ENCODE measurements around the gene SERPINA12.
A peak's percentile ranks its signal among the peaks of the same experiment; 100 is the strongest.
"Not testable (repeated sequence)": the region's sequence is repeated elsewhere in the genome, so short reads cannot be mapped to it uniquely, and the experiment has no call there.

Gene SERPINA12

GRCh38 chr14:94491511-94491910, 17.8 kb downstream of the SERPINA12 start:
- DNase-seq (ENCODE audit: low read depth): no peak

- no peak for DNase-seq (ENCODE audit: low read depth)
Observed at GRCh38 chr14:94489336-94489735, 19.9 kb downstream of the SERPINA12 start.

DNA sequence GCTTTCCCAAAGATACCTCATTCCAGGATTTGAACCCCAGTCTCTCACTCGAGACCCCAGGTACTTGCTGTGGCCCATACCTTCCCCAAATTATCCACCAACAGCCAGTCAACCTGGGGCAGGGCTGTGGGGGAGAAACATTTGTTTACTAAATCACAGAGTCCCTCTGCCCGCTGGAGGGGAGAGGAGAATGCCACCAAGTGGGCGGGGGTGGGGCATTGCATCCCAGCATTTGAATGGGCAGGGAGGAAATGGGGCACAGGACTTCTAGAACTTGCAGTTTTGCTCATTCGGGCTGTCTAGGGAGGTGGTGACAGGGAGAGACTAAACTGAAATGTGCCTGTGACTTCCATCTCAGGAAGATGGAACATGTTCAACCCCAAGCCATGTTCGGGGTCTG, 22.4 kb downstream of the SERPINA12 start:
- DNase-seq (ENCODE audit: low read depth): no peak

- peak; percentile 24 for DNase-seq (ENCODE audit: low read depth)
Observed at GRCh38 chr14:94485944-94486841, 23.1 kb downstream of the SERPINA12 start.

DNA sequence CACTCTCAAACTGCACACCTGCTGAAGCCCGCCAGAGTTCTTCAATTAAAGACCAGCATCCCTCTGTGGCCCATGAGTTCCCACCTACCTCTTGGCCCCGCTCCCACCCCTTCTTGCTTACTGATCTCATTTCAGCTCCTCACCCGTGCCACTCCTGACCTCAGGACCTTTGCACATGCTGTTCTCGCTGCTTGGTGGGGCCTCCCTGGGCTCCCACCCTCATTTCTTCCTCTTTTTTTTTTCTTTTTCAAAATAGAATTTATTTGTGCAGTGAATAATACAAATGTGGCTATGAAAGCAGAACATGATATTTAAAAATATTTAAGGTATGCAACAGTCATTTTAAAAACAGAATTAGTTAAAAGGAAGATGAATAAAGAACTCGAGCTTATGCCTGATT, 24.8 kb downstream of the SERPINA12 start:
- no peak for DNase-seq (ENCODE audit: low read depth)

DNA sequence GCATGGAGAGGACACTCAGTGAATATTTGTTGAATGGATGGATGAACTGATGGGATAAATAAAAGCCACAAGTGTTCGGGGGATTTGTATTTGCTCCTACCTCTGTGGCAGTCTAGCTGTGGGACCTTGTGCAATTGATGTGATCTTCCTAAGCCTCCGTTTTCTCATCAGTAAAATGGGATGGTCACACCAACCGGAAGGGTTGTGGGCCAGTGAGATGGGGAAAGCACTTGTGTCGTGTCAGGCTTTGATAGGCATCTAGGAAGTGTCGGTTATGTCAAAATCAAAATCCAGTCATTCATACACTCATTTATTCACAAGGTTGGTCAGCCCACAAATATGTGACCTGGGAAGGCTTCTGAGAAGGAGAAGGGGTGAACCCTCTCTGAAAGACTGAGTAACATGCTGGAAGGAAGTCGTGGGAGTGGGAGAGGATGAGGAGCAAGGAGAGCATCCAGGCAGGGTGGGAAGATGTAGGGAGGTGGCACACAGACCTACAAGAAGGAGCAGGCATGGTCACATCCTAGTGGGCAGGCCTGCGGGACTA, 25.5 kb downstream of the SERPINA12 start:
- no peak for DNase-seq (ENCODE audit: low read depth)

- DNase-seq (ENCODE audit: low read depth): no peak
Observed at GRCh38 chr14:94483071-94483451, 26.2 kb downstream of the SERPINA12 start.

- not testable (repeated sequence) for DNase-seq (ENCODE audit: low read depth)
Observed at GRCh38 chr14:94482132-94483070, 26.9 kb downstream of the SERPINA12 start.

DNA sequence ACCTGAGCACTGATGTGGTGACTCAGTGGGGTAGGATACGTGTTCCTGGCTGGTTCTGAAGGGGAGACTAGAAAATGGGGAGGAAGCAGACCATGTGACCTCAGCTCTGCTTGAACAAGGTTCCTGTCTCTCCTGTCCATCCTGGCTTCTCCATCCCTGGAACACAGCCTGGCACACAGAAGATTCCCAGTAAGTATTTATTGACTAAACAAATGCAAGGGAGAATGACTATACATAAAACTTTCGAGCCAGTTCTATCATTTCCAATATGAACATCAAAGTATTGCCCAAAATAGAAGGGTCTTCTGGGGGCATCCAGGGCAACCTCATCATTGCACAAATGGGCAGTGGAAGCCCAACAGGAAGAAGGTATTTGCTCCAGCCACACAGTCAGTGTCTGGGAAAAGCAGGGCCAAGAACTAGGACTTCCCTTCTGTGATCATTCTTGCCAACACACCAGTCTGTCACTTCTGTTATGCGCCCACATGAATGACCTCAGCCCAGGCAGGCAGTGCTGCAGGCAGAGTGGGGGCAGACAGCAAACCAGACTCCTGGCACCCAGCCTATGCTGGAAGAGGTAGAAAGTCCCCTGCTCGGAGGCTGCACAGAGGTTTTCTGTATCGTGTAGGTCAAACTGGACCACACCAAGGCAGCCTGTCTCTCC, 27.7 kb downstream of the SERPINA12 start:
- no peak for DNase-seq (ENCODE audit: low read depth)

- no peak for DNase-seq (ENCODE audit: low read depth)
Observed at GRCh38 chr14:94480809-94481208, 28.5 kb downstream of the SERPINA12 start.

- DNase-seq (ENCODE audit: low read depth): no peak
Observed at GRCh38 chr14:94478420-94478819, 30.8 kb downstream of the SERPINA12 start.

DNA sequence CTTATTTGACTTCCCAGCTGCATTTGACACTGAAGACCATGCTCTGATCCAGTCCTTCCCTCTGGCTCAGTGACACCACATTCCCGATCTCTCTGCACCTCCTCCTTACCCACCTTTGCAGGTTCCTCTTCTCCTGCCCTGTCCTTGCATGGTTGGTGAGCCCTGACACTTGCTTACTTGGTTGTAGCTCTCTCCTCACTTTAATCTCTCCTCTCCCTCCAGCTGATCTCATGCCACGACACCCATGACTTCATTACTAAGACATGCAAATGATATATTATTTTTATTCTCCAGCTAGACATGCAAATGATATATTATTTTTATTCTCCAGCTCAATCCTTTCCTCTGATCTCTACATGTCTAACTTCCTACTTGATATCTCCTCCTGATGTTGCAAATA, 33.2 kb downstream of the SERPINA12 start, which contains the start of gene SERPINA9:
Gene SERPINA9, minus strand, starts transcription at position 175 of the 400 bp plus-strand sequence. CDS start 6,357 bp downstream, outside the sequence.
- DNase-seq (ENCODE audit: low read depth): no peak

DNA sequence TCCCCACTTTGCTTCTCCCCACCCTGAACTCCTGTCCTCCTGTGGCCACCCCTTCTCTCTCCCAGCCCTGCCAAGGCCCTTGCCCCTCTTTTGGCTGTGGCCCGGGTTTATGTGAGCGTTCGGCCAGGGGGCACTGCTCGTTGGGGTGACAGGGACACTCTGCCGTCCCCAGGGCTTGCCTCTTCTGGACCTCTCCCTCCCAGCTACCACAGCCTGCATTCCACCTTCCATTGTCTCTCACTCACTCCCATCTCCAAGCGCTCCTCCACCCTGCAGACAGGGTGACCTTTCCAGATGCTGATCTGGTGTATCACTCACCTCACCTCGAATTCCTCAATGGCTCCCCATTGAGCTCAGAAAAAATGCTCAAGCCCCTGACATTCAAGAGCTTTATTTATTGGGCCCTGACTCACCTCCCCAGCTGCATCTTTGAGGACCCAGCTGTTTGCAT, 34.7 kb downstream of the SERPINA12 start:
- DNase-seq (ENCODE audit: low read depth): no peak

- no peak for DNase-seq (ENCODE audit: low read depth)
Observed at GRCh38 chr14:94473666-94474410, 35.4 kb downstream of the SERPINA12 start.

DNA sequence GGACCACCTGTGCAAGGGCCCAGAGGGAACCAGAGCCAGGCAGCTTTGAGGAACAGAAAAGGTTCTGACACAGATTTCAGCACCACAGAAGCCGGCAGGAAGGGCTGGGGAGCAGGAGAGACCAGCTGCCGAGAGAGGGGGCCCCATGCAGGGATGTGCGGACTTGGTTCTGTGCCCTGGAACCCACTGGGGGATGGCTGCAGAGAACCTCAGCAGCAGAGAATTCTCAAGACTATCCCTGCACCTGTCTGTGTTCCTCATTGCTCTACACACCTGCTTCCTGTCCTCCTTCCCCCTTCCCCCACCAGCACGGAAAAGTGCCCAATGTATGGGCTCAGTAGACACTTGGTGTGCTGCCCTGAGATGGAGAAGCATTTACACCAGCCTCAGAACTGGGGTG, 36.4 kb downstream of the SERPINA12 start:
- DNase-seq (ENCODE audit: low read depth): no peak

GRCh38 chr14:94471045-94471444, 38.2 kb downstream of the SERPINA12 start:
- DNase-seq (ENCODE audit: low read depth): no peak

DNA sequence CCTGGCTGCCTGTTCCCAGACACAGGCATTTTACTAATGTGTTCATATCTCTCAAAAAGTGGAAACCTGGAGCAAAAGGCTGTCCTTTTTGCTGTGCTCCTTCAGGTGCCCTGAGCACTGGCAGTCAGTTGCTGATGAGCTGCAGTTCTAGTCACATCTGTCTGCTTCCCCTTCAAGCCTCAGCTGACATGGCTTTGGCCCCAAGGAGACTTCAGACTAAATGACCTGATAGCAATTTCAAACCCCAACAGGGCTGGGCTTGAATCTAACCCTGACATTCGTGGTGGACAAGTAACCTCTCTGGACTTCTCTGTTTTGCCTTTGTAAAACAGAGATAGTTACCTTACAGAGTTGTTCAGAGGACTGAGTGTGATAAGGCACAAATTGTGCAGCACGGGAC, 39.0 kb downstream of the SERPINA12 start:
- no peak for DNase-seq (ENCODE audit: low read depth)

- no peak for DNase-seq (ENCODE audit: low read depth)
Observed at GRCh38 chr14:94469261-94469660, 40.0 kb downstream of the SERPINA12 start.

GRCh38 chr14:94467728-94468520, 41.3 kb downstream of the SERPINA12 start:
- DNase-seq (ENCODE audit: low read depth): no peak

- DNase-seq (ENCODE audit: low read depth): no peak
Observed at GRCh38 chr14:94466706-94467370, 42.4 kb downstream of the SERPINA12 start.

Data from GM04504 (cell line).